NCI-H524 (cell line): ENCODE data around the gene EPS8L1.
"Not testable (repeated sequence)": the region's sequence is repeated elsewhere in the genome, so short reads cannot be mapped to it uniquely, and the experiment has no call there.

Experiments
- DNase-seq, 2 experiments: peaks; one replicate each; lab custom pipeline; 2025; lab: John Stamatoyannopoulos, UW

EPS8L1 gene

DNA sequence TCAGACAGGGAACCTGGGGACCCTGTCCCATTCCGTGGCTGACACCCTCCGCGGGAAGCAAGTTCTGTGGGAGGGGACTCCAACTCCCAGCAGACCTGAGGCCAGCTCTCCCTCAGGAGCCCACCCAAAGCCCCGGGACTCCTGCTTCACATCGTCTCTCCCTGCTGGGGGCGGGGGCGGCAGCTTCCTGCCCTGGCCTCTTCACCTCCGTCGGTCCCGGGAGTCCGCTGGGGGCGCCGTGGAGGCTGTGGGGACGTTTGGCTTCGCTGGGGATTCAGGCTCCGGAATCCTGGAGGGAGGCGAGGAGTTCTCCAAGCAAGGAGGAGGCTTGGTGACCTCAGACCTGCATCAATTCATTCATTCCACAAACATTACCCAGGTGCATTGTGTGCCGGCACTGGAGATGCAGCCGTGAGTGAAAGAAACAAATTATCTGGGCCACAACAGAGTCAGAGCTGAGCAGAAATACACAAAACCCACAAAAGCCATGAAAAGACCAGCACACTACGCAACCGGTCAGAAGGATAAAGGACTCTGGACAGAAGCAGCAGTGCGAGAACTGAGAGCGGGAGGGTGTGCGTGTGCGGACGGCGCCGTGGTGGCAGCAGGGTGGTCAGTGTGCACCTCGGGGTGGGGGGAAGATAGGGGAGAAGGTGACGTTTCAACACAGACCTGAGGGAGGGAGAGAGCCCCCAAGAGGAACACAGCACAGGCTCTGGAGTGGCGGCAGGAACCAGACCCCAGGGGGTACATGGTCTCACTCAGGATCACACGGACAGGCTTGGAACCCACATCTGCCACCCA lies 19.0 kb downstream of the EPS8L1 start:
- no peak for DNase-seq

DNA sequence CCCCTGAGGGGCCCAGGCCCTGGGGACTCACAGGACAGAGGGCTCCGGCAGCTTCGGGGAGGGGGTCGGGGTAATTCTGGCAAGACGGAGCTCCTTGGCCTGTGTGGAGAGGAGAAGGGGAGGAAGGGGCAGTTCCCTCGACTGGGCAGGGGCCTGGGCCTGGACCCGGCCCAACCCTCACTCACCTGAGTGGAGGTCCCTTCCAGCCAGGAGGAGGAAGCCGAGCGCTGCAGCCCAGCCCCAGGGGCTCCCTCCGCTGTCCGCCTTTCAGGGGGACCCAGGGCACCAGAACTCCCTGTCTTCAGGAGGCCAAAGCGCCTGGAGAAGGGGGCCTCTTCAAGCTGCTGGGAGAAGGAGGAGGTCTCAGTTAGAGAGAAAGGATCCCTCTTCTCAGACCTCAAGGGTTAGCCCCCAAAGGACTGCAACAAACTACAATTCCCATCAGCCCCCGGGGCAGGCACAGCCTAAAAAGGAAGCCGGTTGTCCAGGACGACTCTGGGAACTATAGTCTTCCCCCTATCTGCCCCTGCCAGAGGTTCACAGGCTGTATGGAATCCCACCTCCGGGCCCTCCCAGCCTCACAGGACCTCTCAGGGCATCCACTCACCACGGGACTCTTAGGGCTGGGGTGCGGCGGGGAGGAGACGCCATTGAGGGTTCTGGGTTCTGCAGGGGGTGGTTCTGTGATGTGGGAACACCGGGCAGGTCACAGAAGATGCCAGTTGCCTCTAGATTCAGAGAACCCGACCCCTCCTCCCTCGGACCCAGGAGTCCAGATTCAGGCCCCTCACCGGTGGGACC lies 19.8 kb downstream of the EPS8L1 start:
- no peak for DNase-seq

DNA sequence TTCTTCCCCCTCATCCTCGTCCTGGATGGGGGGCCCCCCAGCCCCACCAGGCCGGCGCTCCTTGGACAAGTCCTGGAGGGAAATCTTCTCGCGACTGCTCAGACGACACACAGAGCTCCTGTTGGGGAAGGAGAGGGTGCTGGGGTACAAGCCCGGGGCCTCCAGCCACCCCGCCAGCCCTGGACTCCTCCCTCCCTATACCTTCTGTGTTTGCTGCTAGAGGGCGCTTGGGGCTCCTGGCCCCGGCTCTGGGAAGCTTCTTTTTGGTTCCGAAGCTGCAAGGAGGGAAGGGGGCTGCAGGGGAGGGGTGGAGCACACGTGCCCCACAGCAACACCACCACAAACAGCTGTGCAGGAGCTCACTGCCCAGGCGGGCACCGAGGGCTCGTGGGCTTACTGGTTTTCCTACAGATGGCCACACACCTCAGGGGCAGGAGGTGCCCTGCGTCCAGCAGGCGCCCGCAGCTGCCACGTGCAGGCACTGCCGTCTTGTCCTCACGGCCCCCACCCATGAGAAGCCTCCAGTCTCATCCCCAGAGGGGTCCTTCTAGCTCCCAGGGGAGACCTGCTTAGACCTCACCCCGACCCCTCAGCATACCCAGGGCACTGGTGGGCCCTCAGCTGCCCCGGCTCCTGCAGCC lies 20.5 kb downstream of the EPS8L1 start:
- no peak for DNase-seq

DNA sequence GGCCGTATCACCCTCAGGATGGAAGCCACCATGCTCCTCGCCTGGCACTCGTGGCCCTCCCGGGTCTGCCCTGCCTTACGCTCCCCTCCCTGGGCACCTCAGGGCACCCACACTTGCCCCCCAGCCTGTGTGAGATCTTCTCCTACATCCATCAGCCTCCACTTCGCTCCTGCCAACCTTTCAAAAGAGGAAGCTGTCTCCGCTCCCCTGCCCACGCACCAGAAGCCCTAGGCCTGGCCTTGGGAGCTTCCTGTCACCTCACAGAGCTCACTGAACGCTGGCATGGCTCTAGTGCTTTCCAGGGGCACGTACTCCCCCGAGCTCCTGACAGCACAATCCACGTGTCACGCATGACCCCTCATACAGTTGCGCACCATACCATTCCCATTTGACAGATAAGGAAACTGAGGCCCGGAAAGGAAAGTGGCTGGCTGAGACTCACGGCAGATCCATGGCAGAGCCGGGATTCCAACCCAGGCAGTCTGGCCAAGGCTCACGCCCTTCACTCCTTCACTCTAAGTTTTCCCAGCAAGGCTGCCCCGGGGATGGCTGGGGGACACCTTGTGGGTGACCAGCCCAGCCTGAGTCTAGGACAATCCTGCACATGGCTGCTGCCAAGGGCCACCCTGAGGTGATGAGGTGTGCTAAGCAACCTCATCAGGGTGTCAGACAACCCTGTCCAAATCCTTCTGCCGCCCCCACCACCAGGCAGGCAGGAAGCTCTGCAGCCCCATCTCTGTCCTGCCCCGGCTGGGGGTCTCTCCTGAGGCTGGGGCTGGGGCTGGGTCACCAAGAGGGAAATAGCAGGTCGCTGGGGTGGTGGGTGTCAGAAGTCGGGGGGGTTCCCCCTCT lies 22.4 kb downstream of the EPS8L1 start:
- no peak for DNase-seq

DNA sequence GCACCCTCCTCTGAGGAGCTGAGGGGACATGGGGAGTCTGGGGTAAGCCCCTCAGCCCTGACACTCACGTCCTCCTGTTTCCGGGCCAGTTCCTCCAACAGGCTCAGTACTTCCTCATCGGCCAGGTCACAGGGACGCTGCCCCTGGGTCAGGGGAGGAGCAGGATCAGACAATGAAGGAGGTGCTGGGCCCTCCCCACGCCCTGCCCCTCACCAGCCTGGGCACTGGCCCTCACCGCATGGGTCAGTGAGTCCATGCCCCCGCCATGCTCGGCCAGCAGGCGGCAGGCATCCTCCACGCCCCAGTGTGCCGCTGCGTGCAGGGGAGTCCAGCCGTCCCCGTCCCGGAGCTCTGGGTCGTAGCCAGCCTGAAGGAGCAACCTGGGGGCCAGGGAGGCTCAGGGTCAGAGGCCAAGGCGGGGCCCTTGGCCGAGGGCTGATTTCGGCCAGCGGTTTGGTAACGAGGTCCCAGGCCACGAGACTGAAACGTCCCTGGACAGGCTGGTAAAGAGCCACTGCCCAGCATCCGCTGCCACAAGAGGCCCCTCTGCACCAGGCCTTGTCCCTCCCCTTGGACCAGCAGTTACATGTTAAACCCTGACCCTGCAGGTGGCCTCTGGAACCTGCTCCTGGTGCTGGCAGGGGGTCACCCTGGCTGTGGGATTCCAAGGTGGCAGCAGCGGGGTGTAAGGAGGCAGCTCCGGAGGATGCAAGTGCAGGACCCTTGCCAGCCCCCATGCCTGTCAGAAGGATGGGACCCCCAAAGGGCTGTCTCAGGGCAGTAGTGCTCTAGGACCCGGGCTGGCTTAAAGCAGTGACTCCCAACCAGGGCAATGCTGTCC lies 23.3 kb downstream of the EPS8L1 start:
- no peak for DNase-seq

DNA sequence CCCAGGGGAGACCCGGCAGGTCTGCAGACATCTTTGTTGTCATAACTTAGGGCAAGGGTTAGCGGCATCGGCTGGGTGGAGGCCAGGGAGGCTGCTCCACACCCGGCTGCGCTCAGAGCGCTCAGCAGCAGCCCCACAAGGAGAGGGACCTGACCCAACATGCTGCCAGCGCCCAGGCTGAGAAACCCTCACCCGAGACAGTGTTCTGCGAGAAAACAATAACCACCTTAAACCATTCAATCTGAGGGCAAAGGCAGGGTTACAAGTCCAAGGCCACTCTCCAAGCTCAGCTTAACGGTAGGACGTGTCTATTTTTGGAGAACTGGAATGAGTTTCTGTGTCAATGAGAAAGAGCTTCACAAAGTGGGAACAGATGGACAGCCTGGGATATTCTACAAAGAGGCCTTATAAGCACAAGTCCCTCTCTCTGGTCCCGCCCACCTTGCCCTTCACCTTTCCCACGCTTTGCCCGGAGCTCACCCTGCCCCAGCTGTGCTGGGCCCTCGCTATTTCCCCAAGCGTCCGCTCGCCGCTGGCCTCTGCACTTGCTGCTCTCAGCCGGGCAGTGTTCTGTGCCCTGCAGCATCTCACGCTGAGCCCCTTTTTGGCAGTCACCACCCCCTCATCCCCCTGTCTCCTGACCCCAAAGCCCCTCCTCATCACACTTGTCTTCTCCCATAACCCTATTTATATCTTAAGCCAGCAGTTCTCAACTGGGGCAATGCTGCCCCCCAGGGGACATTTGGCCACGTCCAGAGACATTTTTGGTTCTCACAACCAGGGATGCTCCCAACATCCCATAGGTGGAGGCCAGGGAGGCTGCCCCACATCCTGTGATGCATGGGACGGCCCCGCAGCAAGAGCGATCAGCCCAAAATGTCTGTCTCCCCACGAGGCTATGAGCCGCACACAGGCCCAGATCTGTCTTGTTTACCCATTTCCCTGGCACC lies 24.2 kb downstream of the EPS8L1 start:
- DNase-seq = no peak

DNA sequence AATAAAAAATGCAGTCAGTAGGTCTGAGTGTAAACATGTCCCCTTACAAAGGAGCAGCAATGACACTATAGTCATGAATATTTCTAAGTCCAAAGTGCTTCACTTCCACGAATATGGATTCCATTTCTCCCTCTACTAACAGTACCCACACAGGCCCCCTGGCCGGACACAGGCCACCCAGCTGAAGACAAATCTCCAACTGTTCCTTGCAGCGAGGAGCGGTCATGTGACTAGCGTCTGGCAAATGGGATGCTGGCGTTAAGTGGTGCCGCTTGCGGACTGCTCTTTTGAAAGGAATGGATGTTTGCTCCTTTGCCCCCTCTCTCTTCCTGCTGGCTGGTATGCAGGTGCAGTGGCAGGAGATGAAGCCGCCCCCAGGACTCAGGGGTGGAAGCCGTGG lies 25.6 kb downstream of the EPS8L1 start:
- no peak for DNase-seq

DNA sequence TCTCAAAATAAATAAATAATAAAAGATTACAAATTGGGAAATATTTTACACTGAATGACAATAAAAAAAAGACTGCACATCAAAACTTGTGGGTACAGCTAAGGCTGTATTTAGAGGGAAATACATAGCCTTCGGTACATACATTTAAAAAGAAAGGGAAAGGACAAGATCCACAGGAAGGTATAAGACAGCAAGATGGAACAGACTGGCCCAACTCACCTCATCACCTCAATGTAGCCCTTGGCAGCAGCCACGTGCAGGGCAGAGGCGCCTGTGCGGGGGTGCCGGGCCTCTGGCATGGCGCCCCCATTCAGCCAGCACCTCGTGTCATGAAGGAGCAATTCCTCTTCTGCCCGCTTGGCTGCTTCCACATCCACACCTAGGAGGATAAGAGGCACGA lies 27.5 kb downstream of the EPS8L1 start:
- no peak for DNase-seq

DNA sequence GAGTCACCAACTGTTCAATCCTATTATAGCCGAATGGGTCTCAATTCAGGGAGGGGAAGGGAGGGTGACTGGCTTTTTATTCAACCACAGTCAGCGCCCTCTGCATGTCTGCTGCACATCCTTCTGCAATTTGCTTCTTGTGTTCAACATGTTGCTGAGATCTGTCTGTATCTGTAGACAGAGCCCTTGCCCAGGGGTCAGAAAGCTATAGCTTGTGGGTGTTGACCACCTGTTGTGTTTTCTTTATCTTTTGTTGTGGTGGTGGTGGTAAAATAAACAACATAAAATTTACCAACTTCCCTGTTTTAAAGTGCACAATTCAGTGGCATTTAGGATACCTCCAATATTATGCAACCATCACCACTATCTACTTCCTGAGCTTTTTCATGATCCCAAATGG lies 29.6 kb downstream of the EPS8L1 start:
- DNase-seq = no peak

DNA sequence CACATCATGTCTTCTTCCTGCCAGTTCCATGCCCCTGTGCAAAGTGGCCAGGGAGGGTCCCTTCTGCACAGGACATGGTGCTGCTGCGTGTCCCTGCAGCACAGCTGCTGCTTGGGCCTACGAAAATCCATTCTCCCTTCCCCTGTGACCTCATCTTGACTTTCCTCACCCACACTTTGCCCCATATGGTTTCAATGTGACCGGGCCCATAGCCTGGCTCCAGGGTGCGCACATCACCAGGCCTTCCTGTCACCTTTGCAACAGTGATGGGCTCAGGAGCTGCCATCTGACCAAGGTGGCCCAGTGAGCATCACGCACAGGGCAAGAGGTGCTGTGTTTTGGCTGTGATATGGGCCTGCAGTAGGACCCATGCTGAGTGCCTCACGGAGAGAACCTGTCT lies 30.9 kb downstream of the EPS8L1 start:
- DNase-seq = no peak

DNA sequence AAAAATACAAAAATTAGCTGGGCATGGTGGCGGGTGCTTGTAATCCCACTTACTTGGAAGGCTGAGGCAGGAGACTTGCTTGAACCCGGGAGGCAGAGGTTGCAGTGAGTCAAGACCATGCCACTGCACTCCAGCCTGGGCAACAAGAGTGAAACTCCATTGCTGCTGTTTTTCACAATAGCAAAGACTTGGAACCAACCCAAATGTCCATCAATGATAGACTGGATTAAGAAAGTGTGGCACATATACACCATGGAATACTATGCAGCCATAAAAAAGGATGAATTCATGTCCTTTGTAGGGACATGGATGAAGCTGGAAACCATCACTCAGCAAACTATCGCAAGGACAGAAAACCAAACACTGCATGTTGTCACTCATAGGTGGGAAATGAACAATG lies 31.6 kb downstream of the EPS8L1 start:
- DNase-seq = not testable (repeated sequence)

DNA sequence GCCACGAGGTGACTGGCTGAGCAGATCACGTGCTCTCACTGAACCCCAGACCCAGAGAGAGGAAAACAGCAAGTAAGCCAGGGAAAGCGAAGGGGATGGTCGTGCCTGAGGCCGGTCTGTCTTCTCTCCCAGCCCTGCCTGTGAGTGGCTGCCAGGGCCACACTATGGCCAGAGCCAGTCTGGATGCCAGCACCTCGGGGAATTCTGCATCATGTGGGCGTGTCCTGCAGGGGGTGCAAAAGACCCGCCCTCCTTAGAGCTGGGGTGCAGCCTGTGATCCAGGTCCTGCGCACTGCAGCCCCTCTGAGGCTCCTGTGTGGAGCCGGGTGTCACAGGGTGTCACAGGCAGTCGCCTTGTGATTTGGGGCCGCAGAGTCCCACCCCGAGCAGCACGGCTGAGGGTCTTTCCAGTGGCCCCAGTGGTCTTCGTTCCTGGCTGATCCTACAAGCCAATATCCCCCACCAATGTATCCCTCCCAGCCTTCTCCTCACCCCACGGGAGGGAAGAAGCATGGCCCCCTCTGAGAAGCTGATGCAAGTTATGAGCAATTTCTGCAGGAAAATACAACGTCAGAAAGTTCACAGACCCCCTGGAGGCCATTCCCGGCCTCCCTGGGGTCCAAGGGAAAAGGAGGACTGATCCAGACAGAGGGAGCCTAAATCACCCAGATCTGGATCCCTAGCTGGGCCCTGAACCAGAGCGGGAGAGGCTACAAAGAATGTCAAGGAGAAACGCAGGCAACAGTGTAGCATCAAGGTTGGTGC lies 34.0 kb downstream of the EPS8L1 start:
- no peak for DNase-seq

DNA sequence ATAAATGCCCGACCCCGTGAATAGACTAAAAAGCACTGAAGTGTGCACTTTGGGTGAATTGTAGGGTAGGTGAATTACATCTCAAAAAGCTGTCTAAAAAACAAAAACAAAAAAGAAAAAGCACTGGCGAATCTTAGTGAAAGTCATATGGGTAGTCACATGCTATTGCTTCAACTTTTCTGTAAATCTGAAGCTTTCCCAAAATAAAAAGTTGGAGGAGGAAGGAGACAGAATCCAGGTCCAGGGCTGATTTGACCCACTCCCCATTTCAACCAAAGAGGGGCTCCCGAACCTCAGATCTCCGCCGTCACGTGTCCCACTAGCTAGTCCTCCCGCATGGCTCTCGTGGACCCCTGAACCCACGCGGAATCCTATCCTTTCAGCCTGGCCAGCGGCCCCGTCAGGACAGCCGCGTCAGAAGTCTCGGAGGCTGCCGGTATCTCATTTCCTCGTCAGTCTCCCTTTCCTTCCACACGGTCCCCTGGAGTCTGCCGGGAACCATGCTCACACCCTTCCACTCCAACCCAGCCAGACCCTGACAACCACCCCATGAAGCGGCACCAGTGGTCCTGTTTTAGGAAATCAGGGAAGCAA lies 35.7 kb downstream of the EPS8L1 start:
- DNase-seq = no peak

DNA sequence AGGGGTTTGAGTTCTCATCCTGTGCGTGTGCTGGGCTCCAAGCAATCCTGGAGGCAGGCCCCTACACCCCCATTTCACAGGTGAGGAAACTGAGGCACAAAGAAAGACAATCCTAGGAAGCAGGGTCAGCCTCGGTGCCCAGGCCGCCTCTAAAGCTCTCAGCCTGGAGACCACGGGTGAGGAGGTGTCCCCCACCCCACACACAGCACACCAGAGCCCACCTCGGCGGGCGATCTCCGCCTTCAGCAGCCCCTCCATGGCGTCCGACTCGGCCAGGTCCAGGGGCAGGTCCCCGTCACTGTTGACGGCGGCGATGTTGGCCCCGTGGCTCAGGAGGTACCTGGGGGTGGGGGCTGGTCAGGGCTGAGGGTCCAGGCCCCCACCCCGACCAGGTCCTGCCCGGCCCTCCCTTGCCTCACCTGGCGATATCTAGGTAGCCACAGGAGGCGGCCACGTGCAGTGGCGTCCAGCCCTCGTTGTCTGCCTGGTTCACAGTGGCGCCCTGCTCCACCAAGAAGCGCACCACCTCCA lies 36.6 kb downstream of the EPS8L1 start:
- no peak for DNase-seq

DNA sequence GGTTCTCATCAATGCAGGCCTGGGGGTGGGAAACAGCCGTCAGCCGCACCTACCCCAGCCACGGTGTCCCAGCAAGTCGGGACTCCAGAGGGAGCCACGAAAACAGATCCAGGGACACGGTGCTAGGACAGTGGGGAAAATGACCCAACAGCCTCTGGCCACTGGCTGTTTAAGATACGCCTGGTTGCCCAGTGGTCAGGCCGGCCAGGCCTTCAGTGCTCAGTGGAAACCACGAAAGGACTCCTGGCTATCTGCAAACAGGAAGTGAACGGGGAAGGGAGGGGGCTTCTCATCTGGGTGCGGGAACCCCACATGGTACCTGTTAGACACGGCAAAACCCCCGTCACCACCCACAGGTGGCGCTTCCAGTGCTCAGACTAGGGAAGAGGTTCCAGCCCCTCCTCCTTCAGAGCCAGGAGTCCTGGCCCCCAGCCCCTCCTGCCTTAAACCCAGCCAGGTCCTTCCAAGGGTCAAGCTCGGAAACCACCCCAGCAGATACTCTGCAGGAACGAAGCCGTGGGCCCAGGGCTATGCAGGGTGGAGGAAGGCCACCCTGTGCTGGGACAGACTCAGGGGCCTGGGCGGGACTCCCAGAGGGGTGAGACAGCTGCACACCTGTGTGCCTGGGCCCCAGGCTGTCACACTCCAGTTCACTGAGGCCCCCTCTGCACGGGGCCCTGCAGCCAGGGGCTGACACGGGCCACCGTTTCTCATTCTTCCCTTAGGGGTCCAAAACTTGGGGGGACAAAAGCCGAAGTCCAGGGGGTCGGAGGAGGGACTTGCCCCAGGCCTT lies 37.3 kb downstream of the EPS8L1 start:
- no peak for DNase-seq

DNA sequence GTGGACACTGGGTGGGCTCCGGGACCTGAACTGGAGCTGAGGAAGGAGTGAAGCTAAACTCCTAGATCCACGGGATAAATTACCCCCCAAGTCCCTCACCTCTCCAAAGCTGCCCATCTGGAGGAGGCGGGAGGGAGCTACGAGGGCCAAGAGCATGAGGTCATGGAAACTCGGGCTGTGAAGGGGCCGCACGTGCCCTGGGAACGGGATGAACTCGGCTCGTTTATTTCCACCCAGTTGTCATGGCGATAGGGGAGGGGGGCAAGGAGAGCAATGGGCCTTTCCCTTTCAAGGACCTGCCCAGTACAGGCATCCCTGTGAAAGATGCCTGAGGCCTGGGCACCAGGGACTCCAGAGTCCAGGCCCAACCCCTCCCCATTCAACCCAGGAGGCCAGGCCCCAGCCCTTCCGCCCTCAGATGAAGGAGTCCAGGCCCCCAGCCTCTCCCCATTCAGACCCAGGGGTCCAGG lies 37.9 kb downstream of the EPS8L1 start:
- DNase-seq = peak in 1 of 2 experiments; percentile 50

DNA sequence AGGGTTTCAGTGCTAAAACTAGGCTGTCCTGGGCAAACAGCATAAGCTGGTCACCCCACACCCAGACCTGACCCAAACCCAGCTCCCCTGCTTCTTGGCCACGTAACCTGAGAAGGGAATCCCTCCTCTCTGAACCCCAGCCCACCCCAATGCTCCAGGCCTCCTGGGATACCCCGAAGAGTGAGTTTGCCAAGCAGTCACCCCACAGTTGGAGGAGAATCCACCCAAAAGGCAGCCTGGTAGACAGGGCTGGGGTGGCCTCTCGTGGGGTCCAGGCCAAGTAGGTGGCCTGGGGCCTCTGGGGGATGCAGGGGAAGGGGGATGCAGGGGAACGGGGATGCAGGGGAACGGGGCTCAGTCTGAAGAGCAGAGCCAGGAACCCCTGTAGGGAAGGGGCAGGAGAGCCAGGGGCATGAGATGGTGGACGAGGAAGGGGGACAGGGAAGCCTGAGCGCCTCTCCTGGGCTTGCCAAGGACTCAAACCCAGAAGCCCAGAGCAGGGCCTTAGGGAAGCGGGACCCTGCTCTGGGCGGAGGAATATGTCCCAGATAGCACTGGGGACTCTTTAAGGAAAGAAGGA lies 39.0 kb downstream of the EPS8L1 start:
- no peak for DNase-seq
